Right cardiac atrium (tissue), 5 donors: ENCODE results near the gene RALB. TPM values are rescaled to one million over a fixed set of nuclear protein-coding genes. Genes with fewer than 3 reads are reported as not detected.

Source experiments
- ATAC-seq, 2 donors: fragments of 200-7000 bp; cut with Tn5 transposase; one replicate each; pipeline versions ENCODE4 v1.8.0 to v1.9.1; 2020; ENCODE audit warnings: moderate library complexity in 2 of 2, mild to moderate bottlenecking in 1 of 2
- DNase-seq, 3 donors: peaks; one replicate each; pipeline ENCODE4 v3.0.0-alpha.2; 2020
- H3K27ac ChIP-seq: one replicate; pipeline ENCODE4 v1.5.1; 2013; ENCODE audit warnings: mild to moderate bottlenecking, low read length, control low read depth, moderate library complexity
- H3K27me3 ChIP-seq: one replicate; pipeline ENCODE4 v1.6.1; 2013; ENCODE audit not compliant: control insufficient read depth, insufficient read depth
- H3K4me1 ChIP-seq: one replicate; pipeline ENCODE4 v1.6.1; 2013; ENCODE audit warnings: low read length; ENCODE audit not compliant: control insufficient read depth, insufficient read depth
- H3K4me3 ChIP-seq: one replicate; pipeline ENCODE4 v1.5.1; 2013; ENCODE audit warnings: low read length, control low read depth
- H3K9me3 ChIP-seq: one replicate; pipeline ENCODE4 v1.6.1; 2013; ENCODE audit warnings: low read length; ENCODE audit not compliant: control insufficient read depth
- WGBS: extraction: QIAGEN DNeasy Blood & Tissue Kit; methylation state at CpG from one replicate; pipeline ENCODE4 v1.1.7; 2013; 5-methylcytosine and 5-hydroxymethylcytosine counted together
- intact Hi-C, 4 donors: fragments of 100-400 bp; cut with DNase I; formaldehyde crosslinking; loops; one replicate each; pipeline versions ENCODE4 v1.11.0 to v1.14.0; 2022 to 2023
- polyA plus RNA-seq: library from polyadenylated mRNA; stranded (reverse); fragments of 200-250 nt; gene quantifications from one replicate; pipeline ENCODE4 v1.2.3, GENCODE V29; 2013
- total RNA-seq, 4 donors: library from RNA; stranded (reverse); fragmentation: NEBNext Ultra II Directional; extraction: Animal tissue kit (Norgen Biotek cat#: 25700); gene quantifications; one replicate each; pipeline ENCODE4 v1.2.1, GENCODE V29; 2021
- donor health status: healthy with polysubstance abuse.
- donor health status: DM: no; HTN: yes; CAD: no.
- donor health status: DM: no; HTN: no; CAD: no.
- donor health status: DM: no; HTN: yes; CAD: no; lungs with severe emphysema.
- donor health status: DM: yes; HTN: yes; CAD: no.

RALB gene
- total and polyA plus RNA-seq, 5 donors: 44.2 to 57.2 (median 48.9) TPM

- ATAC-seq: peak in 1 of 2 donors; percentile 5
- no peaks in the 10 kb centered on the region for H3K27me3 ChIP-seq
- no peaks in the 10 kb centered on the region for H3K9me3 ChIP-seq
- no peak for DNase-seq
- H3K4me3 ChIP-seq: no peak overlapping the region
- peaks cover 5% of the 10 kb centered on the region for H3K4me1 ChIP-seq
- intact Hi-C loops: no loop called here
- 65% methylated on average over 12 of the region's 12 CpGs for WGBS
- no peak overlapping the region for H3K27ac ChIP-seq
Measured at GRCh38 chr2:120244656-120245519, 7.8 kb upstream of the RALB start.

GRCh38 chr2:120245520-120246332, 6.9 kb upstream of the RALB start:
- intact Hi-C loops: no loop called here
- Histone ChIP-seq H3K27me3 (no peaks in the 10 kb centered on the region), H3K27ac (no peak overlapping the region), H3K4me1 (peaks cover 5% of the 10 kb centered on the region), H3K9me3 (no peaks in the 10 kb centered on the region), H3K4me3 (no peak overlapping the region)
- peak; percentile 68 to 80 for ATAC-seq
- DNase-seq: peak; percentile 71 to 84 (median 79)
- whole genome bisulfite sequencing: 72% methylated on average over 15 of the region's 15 CpGs

GRCh38 chr2:120246546-120247300, 5.9 kb upstream of the RALB start:
- WGBS: 63% methylated on average over 20 of the region's 20 CpGs
- DNase-seq: no peak
- intact Hi-C loops: no loop called here
- Histone ChIP-seq H3K4me3 (no peak overlapping the region), H3K4me1 (peaks cover 5% of the 10 kb centered on the region), H3K27me3 (no peaks in the 10 kb centered on the region), H3K27ac (no peak overlapping the region), H3K9me3 (no peaks in the 10 kb centered on the region)
- ATAC-seq: no peak

DNA sequence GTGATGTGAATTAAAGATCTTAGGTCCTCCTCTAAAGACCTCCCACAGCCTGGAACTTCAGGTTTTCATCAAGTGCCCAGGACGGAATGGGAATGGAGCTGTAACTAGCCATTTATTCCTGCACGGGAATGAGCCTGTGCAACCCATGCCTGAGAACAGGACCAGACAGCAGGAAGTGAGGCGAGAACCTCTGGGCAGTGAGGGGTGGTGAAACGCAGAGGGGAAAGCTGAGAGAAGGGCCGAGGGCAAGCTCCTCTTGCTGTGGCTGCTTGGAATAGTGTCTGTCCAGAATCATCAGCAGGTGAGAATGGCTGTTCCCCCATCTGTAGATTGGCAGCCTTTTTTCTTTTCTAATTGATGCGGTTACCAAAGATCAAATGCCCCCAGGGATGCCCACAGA, 4.8 kb upstream of the RALB start:
- no peaks in the 10 kb centered on the region for H3K27me3 ChIP-seq
- WGBS: 73% methylated on average over 6 of the region's 6 CpGs
- H3K4me3 ChIP-seq: no peak overlapping the region
- intact Hi-C loops: no loop called here
- no peak overlapping the region for H3K27ac ChIP-seq
- no peak for DNase-seq
- H3K4me1 ChIP-seq: peaks cover 5% of the 10 kb centered on the region
- ATAC-seq: no peak
- H3K9me3 ChIP-seq: no peaks in the 10 kb centered on the region

DNA sequence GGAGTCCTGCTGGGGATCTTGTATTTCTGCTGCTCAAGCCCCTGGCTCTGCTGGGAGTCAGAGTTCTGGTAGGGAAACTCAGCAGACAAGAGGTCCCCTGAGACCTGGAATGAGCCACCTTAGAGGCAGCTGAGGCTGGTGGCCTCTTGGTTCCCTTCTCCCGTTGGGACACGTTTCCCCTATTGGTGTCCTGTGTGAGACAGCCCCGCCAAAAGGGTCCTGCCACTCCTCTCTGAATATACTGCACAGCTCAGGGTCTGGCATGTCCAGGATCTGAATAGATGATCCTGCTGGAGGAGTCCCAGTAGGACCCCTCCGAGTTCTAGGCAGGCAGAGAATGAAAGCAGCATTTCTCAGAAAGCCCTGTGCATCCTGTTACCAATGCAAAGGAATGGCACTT, 2.0 kb upstream of the RALB start:
- no peak for ATAC-seq
- no peak for DNase-seq
- intact Hi-C loops: loop anchor here in 1 of 4 donors (10.0 kb wide), 1 partner anchor 64 kb away; no protein-coding TSS in a partner anchor

DNA sequence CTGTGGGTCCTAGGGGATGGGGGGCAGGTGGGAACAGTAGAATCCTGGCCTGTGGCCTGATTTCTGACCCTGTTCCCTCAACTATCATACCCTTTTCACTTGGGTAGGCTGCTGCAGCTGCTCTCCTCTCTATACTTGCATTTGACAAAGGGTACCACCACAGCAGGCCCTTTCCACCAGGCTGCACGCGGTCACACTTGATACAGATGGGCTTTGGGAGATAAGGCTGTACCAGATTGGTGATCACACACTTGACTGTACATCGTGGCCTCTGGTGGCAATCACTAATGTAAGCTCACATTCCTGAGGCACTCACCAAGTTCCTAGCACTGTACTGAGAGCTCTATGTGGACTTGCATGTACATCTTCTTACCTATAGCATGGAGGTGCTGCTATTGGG, 1.6 kb upstream of the RALB start:
- no peak for ATAC-seq
- Histone ChIP-seq H3K27me3 (no peaks in the 10 kb centered on the region), H3K4me1 (peaks cover 13% of the 10 kb centered on the region), H3K9me3 (no peaks in the 10 kb centered on the region), H3K4me3 (no peak overlapping the region), H3K27ac (no peak overlapping the region)
- no peak for DNase-seq
- WGBS: 71% methylated on average over 3 of the region's 3 CpGs
- intact Hi-C loops: loop anchor here in 1 of 4 donors (10.0 kb wide), 1 partner anchor 64 kb away; no protein-coding TSS in a partner anchor

More for the DNA sequence above, 2.0 kb upstream of the RALB start:
- H3K9me3 ChIP-seq: no peaks in the 10 kb centered on the region
- WGBS: 81% methylated on average over 4 of the region's 4 CpGs
- no peak overlapping the region for H3K4me3 ChIP-seq
- H3K27me3 ChIP-seq: no peaks in the 10 kb centered on the region
- H3K4me1 ChIP-seq: peaks cover 10% of the 10 kb centered on the region
- H3K27ac ChIP-seq: no peak overlapping the region

DNA sequence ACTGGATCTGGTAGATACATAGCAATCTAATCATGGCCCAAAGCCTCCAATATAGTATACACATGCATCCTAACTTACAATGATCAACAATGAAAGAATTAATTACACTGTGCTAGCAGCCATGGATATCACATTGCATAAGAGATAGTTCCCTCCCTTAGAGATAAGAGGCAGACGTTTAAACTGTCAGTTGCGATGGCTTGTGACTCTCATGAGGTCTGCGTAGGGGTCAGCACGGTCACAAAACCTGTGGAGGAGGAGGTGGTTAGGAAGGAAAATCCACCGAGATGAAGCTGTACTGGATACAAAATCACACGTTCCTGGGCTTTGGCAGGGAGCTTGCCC, 800 bp upstream of the RALB start:
- no peak for DNase-seq
- intact Hi-C loops: loop anchor here in 1 of 4 donors (10.0 kb wide), 1 partner anchor 63 kb away; no protein-coding TSS in a partner anchor
- peaks cover 18% of the 10 kb centered on the region for H3K4me1 ChIP-seq
- ATAC-seq: peak in 1 of 2 donors; percentile 0
- peak overlapping the region; percentile 46 for H3K4me3 ChIP-seq
- H3K27me3 ChIP-seq: no peaks in the 10 kb centered on the region
- WGBS: 5% methylated on average over 6 of the region's 6 CpGs
- no peaks in the 10 kb centered on the region for H3K9me3 ChIP-seq
- H3K27ac ChIP-seq: no peak overlapping the region

GRCh38 chr2:120253021-120253882, 600 bp downstream of the RALB start:
- DNase-seq (peak; percentile 90 to 95 (median 95)), ATAC-seq (peak; percentile 81 to 84)
- Histone ChIP-seq H3K4me3 (peak overlapping the region; percentile 72), H3K9me3 (no peaks in the 10 kb centered on the region), H3K27ac (peak overlapping the region; percentile 92), H3K4me1 (peaks cover 21% of the 10 kb centered on the region), H3K27me3 (no peaks in the 10 kb centered on the region)
- intact Hi-C loops: loop anchor here in 1 of 4 donors (10.0 kb wide), 1 partner anchor 62 kb away; no protein-coding TSS in a partner anchor
- under 1% methylated on average over 60 of the region's 60 CpGs for WGBS

- Histone ChIP-seq H3K27me3 (no peaks in the 10 kb centered on the region), H3K27ac (no peak overlapping the region), H3K4me3 (peak overlapping the region; percentile 72), H3K9me3 (no peaks in the 10 kb centered on the region), H3K4me1 (peaks cover 24% of the 10 kb centered on the region)
- 44% methylated on average over 8 of the region's 8 CpGs for WGBS
- DNase-seq (no peak), ATAC-seq (no peak)
- intact Hi-C loops: loop anchor here in 1 of 4 donors (10.0 kb wide), 1 partner anchor 61 kb away; no protein-coding TSS in a partner anchor
Measured at GRCh38 chr2:120254178-120254577, 1.5 kb downstream of the RALB start.

DNA sequence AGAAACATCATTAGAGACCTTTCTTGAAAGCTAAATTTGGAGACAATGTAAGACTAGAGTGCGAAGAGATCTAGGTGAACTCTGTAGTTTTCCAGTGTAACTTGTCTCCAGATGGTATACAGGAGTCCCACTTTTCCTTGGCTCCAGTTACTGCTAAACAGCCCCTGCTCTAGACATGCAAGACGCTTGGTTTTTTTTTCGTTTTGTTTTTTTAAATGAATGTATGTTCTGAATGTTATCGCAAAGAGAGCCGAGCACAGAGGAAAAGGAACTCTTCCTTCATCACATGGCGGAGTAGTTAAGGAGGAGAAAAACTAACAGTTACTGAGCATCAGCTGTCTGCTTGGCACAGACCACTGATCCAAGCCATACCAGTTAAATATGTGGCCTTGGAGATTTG, 2.4 kb downstream of the RALB start:
- no peaks in the 10 kb centered on the region for H3K27me3 ChIP-seq
- intact Hi-C loops: loop anchor here in 1 of 4 donors (10.0 kb wide), 1 partner anchor 60 kb away; no protein-coding TSS in a partner anchor
- no peaks in the 10 kb centered on the region for H3K9me3 ChIP-seq
- DNase-seq: no peak
- no peak for ATAC-seq
- no peak overlapping the region for H3K27ac ChIP-seq
- H3K4me1 ChIP-seq: peaks cover 24% of the 10 kb centered on the region
- H3K4me3 ChIP-seq: no peak overlapping the region
- 59% methylated on average over 6 of the region's 6 CpGs for WGBS
